HG02885 (cell line): ENCODE measurements around the gene TCL1A.
"Not testable (repeated sequence)": the region's sequence is repeated elsewhere in the genome, so short reads cannot be mapped to it uniquely, and the experiment has no call there.

ENCODE experiments used
- ATAC-seq: cut with Tn5 transposase; IDR thresholded peaks from one replicate; pipeline ENCODE4 v1.9.1; 2021; ENCODE audit warnings: mild to moderate bottlenecking; ENCODE audit not compliant: unreplicated experiment, poor library complexity

Gene TCL1A, protein sequence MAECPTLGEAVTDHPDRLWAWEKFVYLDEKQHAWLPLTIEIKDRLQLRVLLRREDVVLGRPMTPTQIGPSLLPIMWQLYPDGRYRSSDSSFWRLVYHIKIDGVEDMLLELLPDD

DNA sequence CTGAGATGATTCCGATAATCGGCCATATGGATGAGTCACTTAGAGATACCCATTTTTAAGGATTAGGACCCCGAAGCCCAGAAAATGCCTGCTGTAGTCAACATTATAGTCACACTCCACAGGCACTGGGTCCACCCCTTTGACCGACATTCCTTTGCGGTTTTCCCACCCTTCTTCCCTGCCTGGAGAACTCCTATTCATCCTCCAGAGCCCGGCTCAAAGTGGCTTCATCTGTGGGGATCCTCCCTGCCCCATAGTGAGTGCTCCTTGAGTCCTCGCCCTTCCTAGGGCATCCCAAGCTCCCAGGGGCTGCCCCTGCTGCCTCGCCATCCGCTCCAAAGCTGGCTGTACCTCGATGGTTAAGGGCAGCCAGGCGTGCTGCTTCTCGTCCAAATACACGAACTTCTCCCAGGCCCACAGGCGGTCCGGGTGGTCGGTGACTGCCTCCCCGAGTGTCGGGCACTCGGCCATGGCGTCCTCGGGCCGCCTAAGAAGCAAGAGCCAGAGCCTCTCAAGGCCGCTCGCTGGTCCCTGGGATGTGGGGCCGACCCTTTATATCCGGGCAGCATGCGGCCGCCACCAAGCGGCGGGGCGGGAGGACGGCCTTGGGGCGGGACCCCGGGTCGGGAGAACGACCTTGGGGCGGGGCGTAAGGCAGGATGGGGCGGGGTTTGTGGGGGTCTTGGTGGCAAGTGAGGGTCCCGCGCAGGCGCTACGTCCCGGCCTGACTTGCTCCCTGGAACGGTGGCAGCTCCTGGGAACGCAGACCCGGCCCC lies at the start of gene TCL1A:
Gene TCL1A, minus strand, starts transcription at position 530 of the 776 bp plus-strand sequence. Its CDS starts 59 bp downstream, at position 471.
- peak; percentile 86 for ATAC-seq

DNA sequence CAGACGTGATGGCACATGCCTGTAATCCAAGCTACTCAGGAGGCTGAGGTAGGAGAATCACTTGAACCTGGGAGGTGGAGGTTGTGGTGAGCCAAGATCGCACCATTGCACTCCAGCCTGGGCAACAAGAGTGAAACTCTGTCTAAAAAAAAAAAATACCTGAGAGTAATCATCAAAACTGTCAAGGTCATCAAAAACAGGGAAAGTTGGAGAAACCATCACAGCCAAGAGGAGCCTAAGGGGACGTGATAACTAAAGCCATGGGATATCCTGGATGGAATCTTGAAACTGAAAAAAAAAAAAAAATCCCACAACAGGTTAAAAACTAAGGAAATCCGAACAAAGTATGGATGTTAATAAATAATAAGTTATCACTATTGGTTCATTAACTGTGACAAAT lies 49.1 kb upstream of the TCL1A start:
- ATAC-seq: not testable (repeated sequence)

DNA sequence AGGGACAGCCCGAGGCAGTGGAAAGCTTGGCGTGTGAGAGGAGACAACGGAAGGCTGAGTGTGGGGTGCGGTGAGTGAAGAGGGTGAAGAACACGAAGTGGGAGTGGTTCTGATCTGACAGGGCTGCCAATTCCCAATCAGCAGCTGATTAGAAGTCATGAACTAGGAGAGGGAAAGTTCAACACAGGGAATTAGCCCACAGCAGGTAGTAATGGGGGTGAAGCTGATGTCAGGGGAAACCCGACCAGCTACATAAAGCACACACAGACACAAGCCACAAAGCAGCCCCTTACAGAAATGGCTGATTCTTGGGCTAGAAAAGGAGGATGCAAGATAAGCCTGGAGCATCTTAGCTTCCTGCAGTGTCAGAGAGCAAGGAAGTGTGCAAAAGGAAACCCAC lies 47.5 kb upstream of the TCL1A start:
- ATAC-seq: no peak

- no peak for ATAC-seq
Observed at GRCh38 chr14:95760596-95760995, 46.7 kb upstream of the TCL1A start.

GRCh38 chr14:95759941-95760340 lies 46.0 kb upstream of the TCL1A start:
- ATAC-seq: no peak

GRCh38 chr14:95758331-95758730 lies 44.4 kb upstream of the TCL1A start:
- ATAC-seq: no peak

DNA sequence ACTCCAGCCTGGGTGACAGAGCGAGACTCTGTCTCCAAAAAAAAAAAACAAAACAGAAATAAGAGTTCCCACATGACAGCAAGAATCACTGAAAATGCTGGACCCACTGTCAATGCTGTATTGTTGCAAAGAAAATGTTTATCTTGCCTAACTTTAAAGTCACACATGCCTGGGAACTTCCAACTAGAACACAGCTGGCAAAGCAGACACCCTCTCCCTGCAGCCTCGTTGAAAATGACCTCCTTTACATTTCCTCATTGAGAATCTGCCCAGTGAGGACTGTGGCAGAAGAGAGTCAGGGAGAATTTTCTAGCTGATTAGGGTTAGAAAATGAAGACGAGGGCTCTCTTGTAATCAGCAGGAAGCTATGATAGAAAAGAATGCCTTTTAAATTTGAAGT lies 42.8 kb upstream of the TCL1A start:
- ATAC-seq: no peak

DNA sequence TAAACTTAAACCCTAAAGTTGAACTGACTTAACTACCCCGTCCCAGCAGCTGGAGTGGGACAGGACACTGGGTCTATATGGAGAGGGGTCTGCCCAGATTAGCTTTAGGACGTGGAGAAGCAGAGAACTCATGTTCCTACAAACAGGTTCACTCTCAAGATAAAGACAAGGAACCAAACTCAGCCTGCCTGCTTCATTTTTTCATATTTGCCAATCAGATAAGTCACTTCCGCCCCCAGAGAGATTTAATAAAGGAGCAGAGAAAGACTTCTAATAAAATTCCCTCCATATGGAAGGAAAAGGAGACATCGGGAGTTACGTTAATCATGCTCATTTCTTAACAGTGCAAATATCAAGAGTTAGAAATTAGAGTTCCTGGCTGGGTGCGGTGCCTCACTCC lies 42.2 kb upstream of the TCL1A start:
- ATAC-seq: no peak

DNA sequence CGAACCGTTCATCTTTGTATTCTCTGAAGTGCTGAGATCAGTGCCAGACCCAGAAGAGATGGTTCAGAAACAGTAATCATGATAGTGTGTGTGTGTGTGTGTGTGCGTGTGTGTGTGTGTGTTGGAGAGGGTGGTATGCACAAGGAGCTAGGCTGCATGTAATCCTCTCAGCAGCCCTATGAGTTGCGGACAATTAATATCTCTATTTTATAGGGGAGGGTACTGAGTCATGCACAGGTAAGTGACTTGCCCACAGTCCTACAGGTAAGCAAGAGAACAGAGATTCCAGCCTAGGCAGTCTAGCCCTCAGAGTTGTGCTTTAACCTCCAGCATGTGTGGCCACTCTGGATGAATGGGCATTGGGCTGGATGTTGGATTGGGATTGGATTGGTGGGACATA lies 27.9 kb upstream of the TCL1A start:
- ATAC-seq: no peak

DNA sequence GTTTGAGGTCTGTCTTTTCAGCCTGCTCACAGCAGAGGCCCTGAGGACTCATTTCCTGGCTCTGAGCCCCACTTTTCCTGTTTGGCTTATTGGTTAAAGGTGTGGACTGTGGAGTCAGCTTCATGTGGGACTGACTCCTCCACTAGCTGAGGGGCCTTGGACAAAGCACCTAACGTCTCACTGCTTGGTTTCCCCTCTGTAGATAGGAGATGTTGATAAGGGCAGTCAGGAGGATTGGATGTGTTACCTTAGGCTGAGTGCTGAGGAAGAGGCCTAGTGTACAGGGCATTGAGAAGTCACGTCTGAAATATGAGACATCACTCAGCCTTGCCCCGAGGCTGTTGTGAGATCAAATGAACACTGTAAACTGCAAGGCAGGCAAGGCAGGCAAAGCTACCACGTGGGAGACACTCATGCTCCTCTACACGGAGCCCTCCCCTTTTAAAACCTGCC lies 27.1 kb upstream of the TCL1A start:
- ATAC-seq: no peak

- no peak for ATAC-seq
Observed at GRCh38 chr14:95739356-95739755, 25.4 kb upstream of the TCL1A start.

DNA sequence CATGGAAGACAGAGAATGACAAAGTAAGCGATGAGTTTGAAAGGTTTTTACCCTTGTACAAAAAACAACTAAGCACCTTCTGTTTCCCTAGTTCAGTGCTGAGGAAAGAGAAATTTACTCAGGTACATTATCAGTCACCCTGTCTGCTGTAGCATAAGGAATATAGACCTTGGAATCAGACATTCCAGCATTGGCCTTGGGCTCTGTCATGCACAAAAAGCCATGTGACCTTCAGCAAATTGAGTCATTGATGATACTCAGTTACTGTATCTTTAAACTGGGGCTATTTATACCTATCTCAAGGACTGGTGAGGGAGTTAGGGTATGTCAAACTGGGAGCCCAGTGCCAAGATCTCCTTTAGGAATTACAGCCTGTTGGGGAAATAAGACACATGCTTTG lies 19.3 kb upstream of the TCL1A start:
- ATAC-seq: no peak

GRCh38 chr14:95730126-95730525 lies 16.2 kb upstream of the TCL1A start:
- ATAC-seq: no peak

DNA sequence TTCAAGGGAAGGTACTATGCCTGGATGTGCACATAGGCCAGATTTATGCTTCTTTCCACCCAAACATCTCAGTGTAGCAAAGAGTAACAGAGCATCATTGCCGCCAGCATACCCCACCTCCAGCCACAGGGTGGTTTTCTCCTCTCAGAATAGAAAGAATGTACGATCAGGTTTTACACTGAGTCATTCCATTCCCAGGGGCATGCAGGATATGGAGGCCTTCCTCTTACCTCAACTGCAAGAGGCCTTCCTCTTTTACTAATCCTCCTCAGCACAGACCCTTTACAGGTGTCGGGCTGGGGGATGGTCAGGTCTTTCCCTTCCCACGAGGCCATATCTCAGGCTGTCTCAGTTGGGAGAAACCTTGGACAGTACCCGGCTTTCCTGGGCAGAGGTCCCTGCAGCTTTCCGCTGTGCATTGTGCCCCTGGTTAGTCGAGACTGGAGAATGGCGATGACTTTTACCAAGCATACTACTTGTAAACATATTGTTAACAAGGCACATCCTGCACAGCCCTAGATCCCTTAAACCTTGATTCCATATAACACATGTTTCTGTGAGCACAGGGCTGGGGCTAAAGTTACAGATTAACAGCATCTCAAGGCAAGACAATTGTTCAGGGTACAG lies 15.6 kb upstream of the TCL1A start:
- peak; percentile 50 for ATAC-seq

GRCh38 chr14:95727056-95727700 lies 13.3 kb upstream of the TCL1A start:
- no peak for ATAC-seq

DNA sequence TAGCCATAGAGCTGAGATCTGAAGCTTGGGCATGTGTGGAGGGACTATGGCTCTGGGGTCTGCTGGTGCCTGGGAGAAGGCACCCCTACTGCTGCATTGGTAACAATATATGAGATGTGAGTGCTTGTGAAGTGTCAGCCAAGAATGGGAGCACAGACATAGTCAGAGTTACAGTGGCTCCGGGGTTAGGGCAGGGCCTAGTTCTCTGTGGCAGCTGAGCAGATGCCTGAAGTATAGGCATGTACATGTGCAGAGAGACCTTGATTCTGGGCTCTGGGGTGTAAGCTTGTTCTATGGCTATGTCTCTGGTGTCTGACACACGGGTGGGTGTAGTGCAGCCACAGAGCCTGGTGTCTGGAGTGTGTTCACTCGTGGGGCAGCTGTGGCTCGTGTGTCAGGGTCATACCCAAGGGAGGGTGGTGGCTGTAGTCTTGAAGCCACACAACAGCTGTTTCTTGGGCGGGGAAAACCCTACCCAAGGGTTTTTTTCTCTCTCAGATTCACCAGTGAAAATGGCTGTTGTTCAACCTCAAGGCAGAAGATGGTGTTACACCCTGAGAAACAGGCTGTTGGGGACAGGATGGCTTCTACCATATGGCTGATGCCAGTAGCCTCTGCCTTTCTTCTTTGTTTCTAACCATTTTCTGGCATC lies 11.9 kb upstream of the TCL1A start:
- ATAC-seq: peak; percentile 84

GRCh38 chr14:95722525-95723190 lies 8.7 kb upstream of the TCL1A start:
- ATAC-seq: no peak

DNA sequence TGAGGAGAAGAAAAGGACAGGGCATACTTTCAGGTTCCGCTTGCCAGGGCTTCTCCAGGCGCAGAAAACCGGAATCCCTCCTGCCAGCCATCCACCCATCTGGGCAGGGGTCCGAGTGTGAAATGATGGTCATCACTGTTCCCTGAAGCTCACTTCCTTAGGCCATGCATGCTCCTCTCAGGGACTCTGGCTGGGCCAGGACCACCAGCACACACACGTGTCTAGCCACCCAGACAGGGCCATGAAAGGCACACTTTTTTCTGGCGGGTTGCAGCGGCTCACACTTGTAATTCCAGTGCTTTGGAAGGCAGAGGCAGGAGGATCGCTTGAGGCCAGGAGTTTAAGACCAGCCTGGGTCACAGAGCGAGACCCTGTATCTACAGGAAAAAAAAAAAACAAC lies 1.5 kb downstream of the TCL1A start:
- no peak for ATAC-seq

- ATAC-seq: no peak
Observed at GRCh38 chr14:95711476-95712176, 2.3 kb downstream of the TCL1A start.

GRCh38 chr14:95710106-95710505 lies 3.8 kb downstream of the TCL1A start:
- no peak for ATAC-seq
